Prostate gland (tissue), 2 donors: ENCODE measurements around the gene AKAP9. TPM values are rescaled to one million over a fixed set of nuclear protein-coding genes. Genes with fewer than 3 reads are reported as not detected.
"Not testable (repeated sequence)": the region's sequence is repeated elsewhere in the genome, so short reads cannot be mapped to it uniquely, and the experiment has no call there.

Experiments
- DNase-seq: peaks from one replicate; pipeline ENCODE4 v3.0.0-alpha.2; 2019; ENCODE audit warnings: low spot score
- H3K27ac ChIP-seq, 2 donors: fragments of 200-600 bp; sonication (generic); 2 replicates each; pipeline ENCODE4 v1.5.1; 2017 to 2019
- H3K27me3 ChIP-seq: fragments of 200-600 bp; sonication (generic); replicated peaks from 2 replicates; pipeline ENCODE4 v1.5.1; 2019; ENCODE audit not compliant: insufficient read depth
- H3K36me3 ChIP-seq, 2 donors: fragments of 200-600 bp; sonication (generic); 1 replicate in 1 of 2; 2 replicates in 1 of 2; pipeline versions ENCODE4 v1.5.1 to v1.8.1; 2017 to 2019
- H3K4me1 ChIP-seq: fragments of 200-600 bp; sonication (generic); replicated peaks from 2 replicates; pipeline ENCODE4 v1.5.1; 2019
- H3K4me3 ChIP-seq, 2 donors: fragments of 200-600 bp; sonication (generic); 2 replicates each; pipeline ENCODE4 v1.5.1; 2017 to 2019
- H3K9me3 ChIP-seq: fragments of 200-600 bp; sonication (generic); 2 replicates; pipeline ENCODE4 v1.5.1; 2017
- POLR2A ChIP-seq: fragments of 450-650 bp; IDR thresholded peaks from one replicate; pipeline ENCODE4 v1.6.1; 2016; ENCODE audit warnings: antibody characterized with exemption, mild to moderate bottlenecking
- POLR2AphosphoS5 ChIP-seq: sonication (generic); formaldehyde crosslinking; IDR thresholded peaks from one replicate; pipeline ENCODE4 v1.6.1; 2017; ENCODE audit warnings: antibody characterized with exemption
- WGBS: methylation state at CpG from one replicate; pipeline ENCODE4 v1.1.5; 2018; 5-methylcytosine and 5-hydroxymethylcytosine counted together
- intact Hi-C: fragments of 100-400 bp; cut with DNase I; formaldehyde crosslinking; loops from one replicate; pipeline ENCODE4 v1.14.2; 2022
- total RNA-seq, 2 donors: library from RNA; depleted of rRNA; stranded (reverse); fragments of >200 nt; gene quantifications; one replicate each; pipeline ENCODE4 v1.1.0, GENCODE V29; 2016
- TF ChIP-seq, protein P1 (sequence below), 4 experiments: fragments of 200-600 bp in 2 of 4; fragments of 450-650 bp in 2 of 4; sonication (generic) in 2 of 4; IDR thresholded peaks; 1 replicate in 3 of 4; 2 replicates in 1 of 4; pipeline ENCODE4 v1.5.1; 2016 to 2019; ENCODE audit warnings: antibody characterized with exemption in 4 of 4, mild to moderate bottlenecking in 2 of 4, moderate library complexity in 2 of 4

The AKAP9 gene
- total RNA-seq, 2 donors from 2014 or later = 61.8 to 80.1 TPM

DNA sequence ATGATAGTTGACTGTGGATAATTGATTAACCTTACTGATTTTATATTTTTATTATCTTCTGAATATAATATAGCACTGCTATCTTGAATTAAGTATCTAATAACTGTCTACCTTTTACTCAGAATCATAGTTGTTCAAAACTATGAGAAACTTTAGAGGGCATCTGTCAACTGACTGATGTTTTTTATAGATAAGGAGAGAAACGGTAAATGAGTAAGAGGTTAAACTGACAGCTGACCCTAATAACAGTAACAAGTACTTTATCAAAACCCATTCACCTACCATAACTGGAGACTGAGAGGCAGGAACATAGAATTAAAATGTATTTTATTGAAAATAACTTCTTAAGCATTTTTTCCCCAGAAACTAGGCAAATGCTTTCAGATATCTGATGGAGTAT is 131.5 kb downstream of the AKAP9 start:
- H3K36me3 ChIP-seq = no peaks in the 10 kb centered on the region
- no peaks in the 10 kb centered on the region for H3K27me3 ChIP-seq
- DNase-seq = no peak
- TF ChIP-seq POLR2A (no peak), POLR2AphosphoS5 (no peak)
- TF ChIP-seq, protein P1, sequence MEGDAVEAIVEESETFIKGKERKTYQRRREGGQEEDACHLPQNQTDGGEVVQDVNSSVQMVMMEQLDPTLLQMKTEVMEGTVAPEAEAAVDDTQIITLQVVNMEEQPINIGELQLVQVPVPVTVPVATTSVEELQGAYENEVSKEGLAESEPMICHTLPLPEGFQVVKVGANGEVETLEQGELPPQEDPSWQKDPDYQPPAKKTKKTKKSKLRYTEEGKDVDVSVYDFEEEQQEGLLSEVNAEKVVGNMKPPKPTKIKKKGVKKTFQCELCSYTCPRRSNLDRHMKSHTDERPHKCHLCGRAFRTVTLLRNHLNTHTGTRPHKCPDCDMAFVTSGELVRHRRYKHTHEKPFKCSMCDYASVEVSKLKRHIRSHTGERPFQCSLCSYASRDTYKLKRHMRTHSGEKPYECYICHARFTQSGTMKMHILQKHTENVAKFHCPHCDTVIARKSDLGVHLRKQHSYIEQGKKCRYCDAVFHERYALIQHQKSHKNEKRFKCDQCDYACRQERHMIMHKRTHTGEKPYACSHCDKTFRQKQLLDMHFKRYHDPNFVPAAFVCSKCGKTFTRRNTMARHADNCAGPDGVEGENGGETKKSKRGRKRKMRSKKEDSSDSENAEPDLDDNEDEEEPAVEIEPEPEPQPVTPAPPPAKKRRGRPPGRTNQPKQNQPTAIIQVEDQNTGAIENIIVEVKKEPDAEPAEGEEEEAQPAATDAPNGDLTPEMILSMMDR (IDR thresholded peaks at IDR 0.05) = no peak
- H3K4me3 ChIP-seq = no peak overlapping the region
- no peaks in the 10 kb centered on the region for H3K4me1 ChIP-seq
- 78% methylated on average over 1 of the region's 1 CpG for WGBS
- H3K27ac ChIP-seq = no peak overlapping the region
- no peaks in the 10 kb centered on the region for H3K9me3 ChIP-seq
- intact Hi-C loops = no loop called here

GRCh38 chr7:92072708-92073107 is 132.0 kb downstream of the AKAP9 start:
- H3K4me3 ChIP-seq = no peak overlapping the region
- intact Hi-C loops = no loop called here
- H3K27ac ChIP-seq = no peak overlapping the region
- TF ChIP-seq POLR2AphosphoS5 (no peak), POLR2A (no peak)
- TF ChIP-seq, protein P1 (IDR thresholded peaks at IDR 0.05) = no peak
- H3K4me1 ChIP-seq = no peaks in the 10 kb centered on the region
- H3K36me3 ChIP-seq = no peaks in the 10 kb centered on the region
- WGBS = 94% methylated on average over 3 of the region's 3 CpGs
- no peaks in the 10 kb centered on the region for H3K27me3 ChIP-seq
- DNase-seq = no peak
- no peaks in the 10 kb centered on the region for H3K9me3 ChIP-seq

DNA sequence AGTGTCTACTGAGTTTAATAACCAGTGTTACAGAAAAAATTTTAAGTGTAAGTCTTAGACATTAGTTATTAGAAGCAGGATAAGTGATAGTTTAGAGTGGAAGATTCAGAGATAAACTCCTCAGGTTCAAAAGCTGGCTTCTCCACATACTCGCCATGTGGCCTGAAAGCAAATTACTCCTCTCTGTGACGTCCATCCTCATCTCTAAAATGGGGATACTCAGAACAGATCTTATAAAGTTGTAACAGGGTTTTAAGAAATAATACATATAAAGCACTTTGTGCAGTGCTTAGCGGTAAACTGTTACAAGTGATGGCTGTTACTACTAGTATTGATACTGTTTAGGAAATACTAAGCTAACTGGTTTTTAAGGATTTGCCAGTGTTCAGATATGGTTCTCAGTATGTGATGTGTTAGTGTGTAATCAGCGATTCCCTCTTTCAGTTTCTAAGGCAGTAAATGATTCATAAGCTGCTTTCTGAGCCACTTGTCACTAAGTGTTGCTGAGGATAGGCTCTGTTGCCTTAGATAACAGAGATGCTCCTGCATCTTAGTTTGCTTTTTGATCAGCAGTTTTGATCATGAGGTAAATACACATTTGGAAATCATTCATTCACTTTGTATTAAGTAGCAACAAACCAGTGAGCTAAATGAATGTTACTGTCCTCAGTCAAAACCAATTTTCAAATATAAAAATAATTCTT is 134.9 kb downstream of the AKAP9 start:
- no peaks in the 10 kb centered on the region for H3K4me1 ChIP-seq
- H3K4me3 ChIP-seq = no peak overlapping the region
- WGBS = 91% methylated on average over 4 of the region's 4 CpGs
- no peak for DNase-seq
- H3K27me3 ChIP-seq = no peaks in the 10 kb centered on the region
- no peaks in the 10 kb centered on the region for H3K9me3 ChIP-seq
- TF ChIP-seq POLR2A (no peak), POLR2AphosphoS5 (no peak)
- TF ChIP-seq, protein P1 (IDR thresholded peaks at IDR 0.05) = no peak
- intact Hi-C loops = no loop called here
- H3K36me3 ChIP-seq = no peaks in the 10 kb centered on the region
- no peak overlapping the region for H3K27ac ChIP-seq

DNA sequence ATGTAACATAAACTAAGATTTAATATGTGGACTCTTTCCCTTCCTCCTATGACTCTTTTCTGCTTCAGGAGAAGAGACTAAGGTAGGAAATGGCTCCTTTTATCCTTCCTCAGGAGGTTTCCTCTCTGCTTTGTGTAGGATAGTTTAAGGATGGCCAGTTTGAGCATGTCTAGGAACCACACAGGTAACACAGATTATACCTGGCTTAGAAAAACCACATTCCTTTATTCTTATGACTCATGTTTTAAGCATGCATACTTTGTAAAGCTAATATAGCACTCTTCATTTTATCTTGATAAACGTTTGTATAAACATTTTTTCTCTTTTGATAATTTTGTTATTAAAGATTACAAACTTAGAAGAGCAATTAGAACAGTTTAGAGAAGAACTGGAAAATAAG is 135.8 kb downstream of the AKAP9 start:
- no peaks in the 10 kb centered on the region for H3K36me3 ChIP-seq
- intact Hi-C loops = no loop called here
- no peaks in the 10 kb centered on the region for H3K27me3 ChIP-seq
- no peak overlapping the region for H3K4me3 ChIP-seq
- DNase-seq = no peak
- no peaks in the 10 kb centered on the region for H3K9me3 ChIP-seq
- no peaks in the 10 kb centered on the region for H3K4me1 ChIP-seq
- peak; percentile 29 for TF ChIP-seq POLR2AphosphoS5
- TF ChIP-seq POLR2A = no peak
- 30% methylated on average over 1 of the region's 1 CpG for WGBS
- H3K27ac ChIP-seq = no peak overlapping the region

GRCh38 chr7:92083922-92084321 is 143.3 kb downstream of the AKAP9 start:
- H3K27me3 ChIP-seq, DNase-seq, intact Hi-C loops, H3K4me3 ChIP-seq, H3K36me3 ChIP-seq, H3K9me3 ChIP-seq, H3K4me1 ChIP-seq, H3K27ac ChIP-seq: not testable (repeated sequence)
- 96% methylated on average over 6 of the region's 6 CpGs for WGBS

DNA sequence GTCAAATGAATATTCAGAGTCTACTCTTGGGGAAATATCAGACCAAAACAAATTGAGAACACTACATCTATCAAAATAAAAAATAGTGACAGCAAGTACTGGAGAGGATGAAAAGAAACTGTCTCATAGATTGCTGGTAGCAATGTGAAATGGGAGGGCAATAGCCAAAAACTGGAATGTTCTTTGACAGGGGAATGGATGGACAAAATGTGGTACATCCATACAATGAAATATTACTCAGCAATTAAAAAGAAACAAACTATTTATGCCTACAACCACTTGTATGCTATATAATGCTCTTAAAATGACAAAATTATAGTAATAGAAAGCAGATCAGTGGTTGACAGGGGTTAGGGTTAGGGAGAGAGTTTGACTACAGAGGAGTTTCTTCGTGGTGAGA is 147.6 kb downstream of the AKAP9 start:
- DNase-seq = no peak
- Histone ChIP-seq H3K27ac (no peak overlapping the region), H3K4me1 (no peaks in the 10 kb centered on the region), H3K36me3 (peaks cover 3 to 5% of the 10 kb centered on the region in 2 donors), H3K4me3 (no peak overlapping the region), H3K27me3 (no peaks in the 10 kb centered on the region), H3K9me3 (no peaks in the 10 kb centered on the region)
- intact Hi-C loops = no loop called here
- WGBS = 94% methylated on average over 1 of the region's 1 CpG
- no peak for TF ChIP-seq POLR2AphosphoS5
- TF ChIP-seq, protein P1 (IDR thresholded peaks at IDR 0.05) = no peak
- TF ChIP-seq POLR2A = no peak
